Suprapubic skin (tissue), 3 donors: ENCODE data around the gene ARHGEF28.

Source experiments
- CTCF ChIP-seq, 2 donors: fragments of 200-600 bp in 1 of 2; fragments of 450-650 bp in 1 of 2; sonication (generic) in 1 of 2; IDR thresholded peaks; one replicate each; pipeline ENCODE4 v1.5.1; 2016 to 2019; ENCODE audit warnings: antibody characterized with exemption in 2 of 2, mild to moderate bottlenecking in 1 of 2, moderate library complexity in 1 of 2
- POLR2A ChIP-seq, 2 donors: fragments of 450-650 bp; IDR thresholded peaks; one replicate each; pipeline ENCODE4 v1.6.1; 2017; ENCODE audit warnings: antibody characterized with exemption in 2 of 2, mild to moderate bottlenecking in 2 of 2, moderate library complexity in 2 of 2

- TF ChIP-seq CTCF (IDR thresholded peaks at IDR 0.05), result no peak
- TF ChIP-seq POLR2A (IDR thresholded peaks at IDR 0.05), result no peak
Observed at GRCh38 chr5:73858776-73859175, 232.8 kb downstream of the ARHGEF28 start.
